Neural progenitor cell (in vitro differentiated cells): Measurements from ENCODE around the gene CRP.

Source experiments
- EZH2 ChIP-seq: fragments of 200-600 bp; sonication (generic); IDR thresholded peaks from 2 replicates; pipeline ENCODE4 v1.6.1; 2017; ENCODE audit warnings: antibody characterized with exemption, mild to moderate bottlenecking, moderate library complexity
- EZH2phosphoT487 ChIP-seq: fragments of 200-600 bp; sonication (generic); IDR thresholded peaks from 2 replicates; pipeline ENCODE4 v1.6.1; 2017; ENCODE audit warnings: antibody characterized with exemption
- TF ChIP-seq, protein P1 (sequence below): fragments of 200-600 bp; sonication (generic); IDR thresholded peaks from 2 replicates; pipeline ENCODE4 v1.5.1; 2017; ENCODE audit warnings: antibody characterized with exemption, mild to moderate bottlenecking

DNA sequence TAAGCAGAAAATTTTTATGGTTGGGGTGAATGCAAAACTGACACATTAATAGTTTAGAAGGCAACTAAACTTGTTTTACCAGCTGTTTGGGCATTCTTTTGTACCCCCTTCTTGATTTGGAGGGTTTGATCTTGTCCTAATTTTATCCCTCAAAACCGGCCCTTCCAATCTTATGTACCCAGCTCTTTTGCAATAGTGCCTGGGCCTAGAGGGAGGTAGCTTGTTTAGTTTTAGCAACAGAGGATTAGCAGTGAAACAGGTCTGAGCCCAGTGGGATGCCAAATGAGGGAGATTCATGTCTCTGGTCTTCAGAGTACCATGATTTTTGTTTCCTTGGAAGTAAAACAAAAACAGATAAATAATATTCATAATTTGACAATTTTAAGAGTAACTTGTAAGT lies 45.1 kb downstream of the CRP start:
- TF ChIP-seq EZH2phosphoT487 (no peak), EZH2 (no peak)
- TF ChIP-seq, protein P1, sequence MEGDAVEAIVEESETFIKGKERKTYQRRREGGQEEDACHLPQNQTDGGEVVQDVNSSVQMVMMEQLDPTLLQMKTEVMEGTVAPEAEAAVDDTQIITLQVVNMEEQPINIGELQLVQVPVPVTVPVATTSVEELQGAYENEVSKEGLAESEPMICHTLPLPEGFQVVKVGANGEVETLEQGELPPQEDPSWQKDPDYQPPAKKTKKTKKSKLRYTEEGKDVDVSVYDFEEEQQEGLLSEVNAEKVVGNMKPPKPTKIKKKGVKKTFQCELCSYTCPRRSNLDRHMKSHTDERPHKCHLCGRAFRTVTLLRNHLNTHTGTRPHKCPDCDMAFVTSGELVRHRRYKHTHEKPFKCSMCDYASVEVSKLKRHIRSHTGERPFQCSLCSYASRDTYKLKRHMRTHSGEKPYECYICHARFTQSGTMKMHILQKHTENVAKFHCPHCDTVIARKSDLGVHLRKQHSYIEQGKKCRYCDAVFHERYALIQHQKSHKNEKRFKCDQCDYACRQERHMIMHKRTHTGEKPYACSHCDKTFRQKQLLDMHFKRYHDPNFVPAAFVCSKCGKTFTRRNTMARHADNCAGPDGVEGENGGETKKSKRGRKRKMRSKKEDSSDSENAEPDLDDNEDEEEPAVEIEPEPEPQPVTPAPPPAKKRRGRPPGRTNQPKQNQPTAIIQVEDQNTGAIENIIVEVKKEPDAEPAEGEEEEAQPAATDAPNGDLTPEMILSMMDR: no peak
